Measurements from ENCODE around the gene TMPRSS6. TPM values are rescaled to one million over a fixed set of nuclear protein-coding genes. Genes with fewer than 3 reads are reported as not detected.

TMPRSS6 gene
- total and polyA plus RNA-seq, 2 donors (not counting 1 experiment from before 2014, with no cell fraction given) = not detected

GRCh38 chr22:37148742-37149665, 39.5 kb upstream of the TMPRSS6 start:
- H3K9ac ChIP-seq (ENCODE audit: insufficient read depth, low read length) = no peak overlapping the region
- H3K9me3 ChIP-seq (ENCODE audit: control insufficient read depth, insufficient read depth, low read depth, low read length) = no peaks in the 10 kb centered on the region
- H3K27me3 ChIP-seq (ENCODE audit: control insufficient read depth, insufficient read depth, low read length) = peaks cover 2% of the 10 kb centered on the region
- H3K36me3 ChIP-seq (ENCODE audit: control insufficient read depth, insufficient read depth, low read length) = no peaks in the 10 kb centered on the region
- H3K4me3 ChIP-seq (replicated peaks in 1 of 4; ENCODE audit: control extremely low read depth in 1 of 4, insufficient read depth in 1 of 4, low read depth in 3 of 4, low read length in 4 of 4) = no peak overlapping the region
- no peak overlapping the region for H3K4me2 ChIP-seq (ENCODE audit: extremely low read depth, insufficient read depth, low read length)
- no peak overlapping the region for H2AFZ ChIP-seq (ENCODE audit: low read length)
- no peaks in the 10 kb centered on the region for H3K79me2 ChIP-seq (ENCODE audit: control insufficient read depth, insufficient read depth, low read length)
- no peaks in the 10 kb centered on the region for H4K20me1 ChIP-seq (ENCODE audit: control insufficient read depth, extremely low read depth, insufficient read depth, low read length)
- no peak for TF ChIP-seq CTCF (conservative IDR thresholded peaks at IDR 0.05 in 1 of 2, IDR thresholded peaks at IDR 0.05 in 1 of 2; ENCODE audit: low read depth in 1 of 2, low read length in 2 of 2)
- TF ChIP-seq EZH2 (IDR thresholded peaks at IDR 0.05; ENCODE audit: low read length, missing control alignments) = no peak
- no peak overlapping the region for H3K27ac ChIP-seq (ENCODE audit: insufficient read depth, low read length)
- no peak for DNase-seq (ENCODE audit: low read depth in 2 of 2)
- H3K4me1 ChIP-seq (ENCODE audit: control insufficient read depth, extremely low read depth, insufficient read depth, low read length) = no peaks in the 10 kb centered on the region

DNA sequence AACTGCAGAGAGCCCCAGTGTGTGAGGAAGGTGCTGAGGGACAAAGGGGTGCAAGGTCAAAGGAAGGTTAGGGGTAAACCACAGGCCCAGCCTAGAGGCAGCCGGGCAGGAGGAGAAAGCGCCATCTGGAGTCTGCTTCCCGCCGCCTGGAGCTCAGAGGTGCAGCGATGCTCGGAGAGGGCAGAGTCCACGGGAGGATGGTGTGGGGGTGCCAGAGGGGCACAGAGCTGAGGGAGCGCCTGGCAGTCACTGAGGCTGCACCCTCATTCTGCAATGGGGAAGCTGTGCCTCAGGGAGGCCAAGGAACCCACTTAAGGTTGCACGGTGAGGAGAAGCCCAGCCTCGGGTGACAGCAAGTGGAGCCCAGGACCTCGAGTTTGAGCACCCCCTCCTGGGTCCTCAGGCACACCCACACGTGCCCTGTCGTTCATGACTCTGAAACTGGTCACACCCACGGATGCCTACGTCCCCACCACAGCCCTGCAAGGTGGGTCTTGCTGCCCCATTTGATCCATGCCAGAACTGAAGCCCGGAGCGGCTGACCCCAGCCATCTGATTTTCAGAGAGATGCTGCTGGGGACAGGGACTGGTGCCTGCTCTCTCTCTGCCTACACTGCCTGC, 38.6 kb upstream of the TMPRSS6 start:
- no peaks in the 10 kb centered on the region for H4K20me1 ChIP-seq (ENCODE audit: control insufficient read depth, extremely low read depth, insufficient read depth, low read length)
- no peaks in the 10 kb centered on the region for H3K4me1 ChIP-seq (ENCODE audit: control insufficient read depth, extremely low read depth, insufficient read depth, low read length)
- no peak overlapping the region for H3K27ac ChIP-seq (ENCODE audit: insufficient read depth, low read length)
- H3K36me3 ChIP-seq (ENCODE audit: control insufficient read depth, insufficient read depth, low read length) = no peaks in the 10 kb centered on the region
- no peak overlapping the region for H3K4me2 ChIP-seq (ENCODE audit: extremely low read depth, insufficient read depth, low read length)
- H3K4me3 ChIP-seq (replicated peaks in 1 of 4; ENCODE audit: control extremely low read depth in 1 of 4, insufficient read depth in 1 of 4, low read depth in 3 of 4, low read length in 4 of 4) = no peak overlapping the region
- no peak overlapping the region for H3K9ac ChIP-seq (ENCODE audit: insufficient read depth, low read length)
- no peak for DNase-seq (ENCODE audit: low read depth in 2 of 2)
- H3K9me3 ChIP-seq (ENCODE audit: control insufficient read depth, insufficient read depth, low read depth, low read length) = no peaks in the 10 kb centered on the region
- H3K27me3 ChIP-seq (ENCODE audit: control insufficient read depth, insufficient read depth, low read length) = peaks cover 6% of the 10 kb centered on the region
- no peaks in the 10 kb centered on the region for H3K79me2 ChIP-seq (ENCODE audit: control insufficient read depth, insufficient read depth, low read length)
- H2AFZ ChIP-seq (ENCODE audit: low read length) = no peak overlapping the region
- TF ChIP-seq EZH2 (IDR thresholded peaks at IDR 0.05; ENCODE audit: low read length, missing control alignments) (no peak), CTCF (conservative IDR thresholded peaks at IDR 0.05 in 1 of 2, IDR thresholded peaks at IDR 0.05 in 1 of 2; ENCODE audit: low read depth in 1 of 2, low read length in 2 of 2) (no peak)

DNA sequence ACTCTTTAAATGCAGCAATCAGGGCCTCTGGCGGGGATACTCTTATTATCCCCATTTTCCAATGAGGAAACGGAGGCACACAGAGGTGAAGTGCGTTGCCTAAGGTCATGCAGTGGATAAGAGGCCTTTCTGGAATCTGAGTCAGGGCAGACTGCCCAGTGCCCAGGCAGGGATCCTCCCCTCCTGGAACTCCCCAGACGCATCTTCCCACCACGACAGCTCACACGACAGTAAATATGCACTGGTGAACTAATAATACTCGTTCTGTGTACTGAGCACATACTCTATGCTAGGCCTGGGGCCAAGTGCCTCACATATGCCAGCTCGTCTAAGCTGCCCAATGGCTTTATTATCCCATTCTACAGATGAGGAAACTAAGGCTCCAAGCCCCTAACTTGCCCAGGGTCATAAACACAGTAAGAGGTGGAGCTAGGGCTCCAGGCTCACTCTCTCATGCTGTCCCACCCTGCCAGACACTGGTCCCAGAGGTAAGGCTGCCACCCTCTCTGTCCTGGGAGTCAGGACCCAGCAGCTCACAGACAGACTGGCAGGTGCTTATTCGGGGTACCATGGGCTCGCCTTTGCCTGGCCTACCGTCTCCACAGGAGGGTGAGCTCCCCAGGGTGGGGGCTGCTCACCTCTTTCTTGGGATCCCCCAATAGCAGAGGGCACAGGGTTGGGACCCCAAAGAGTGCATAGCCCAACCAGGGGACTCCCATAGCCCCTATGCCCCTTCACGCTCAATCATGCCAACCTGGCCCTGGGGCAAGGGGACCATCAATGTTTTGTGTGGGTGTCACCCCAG, 37.9 kb upstream of the TMPRSS6 start:
- no peak overlapping the region for H3K9ac ChIP-seq (ENCODE audit: insufficient read depth, low read length)
- H3K4me3 ChIP-seq (replicated peaks in 1 of 4; ENCODE audit: control extremely low read depth in 1 of 4, insufficient read depth in 1 of 4, low read depth in 3 of 4, low read length in 4 of 4) = no peak overlapping the region
- no peaks in the 10 kb centered on the region for H3K4me1 ChIP-seq (ENCODE audit: control insufficient read depth, extremely low read depth, insufficient read depth, low read length)
- no peak for DNase-seq (ENCODE audit: low read depth in 2 of 2)
- H3K27me3 ChIP-seq (ENCODE audit: control insufficient read depth, insufficient read depth, low read length) = peaks cover 6% of the 10 kb centered on the region
- no peaks in the 10 kb centered on the region for H3K79me2 ChIP-seq (ENCODE audit: control insufficient read depth, insufficient read depth, low read length)
- H3K4me2 ChIP-seq (ENCODE audit: extremely low read depth, insufficient read depth, low read length) = no peak overlapping the region
- TF ChIP-seq CTCF (conservative IDR thresholded peaks at IDR 0.05 in 1 of 2, IDR thresholded peaks at IDR 0.05 in 1 of 2; ENCODE audit: low read depth in 1 of 2, low read length in 2 of 2) = no peak
- no peak overlapping the region for H2AFZ ChIP-seq (ENCODE audit: low read length)
- H3K9me3 ChIP-seq (ENCODE audit: control insufficient read depth, insufficient read depth, low read depth, low read length) = no peaks in the 10 kb centered on the region
- no peaks in the 10 kb centered on the region for H3K36me3 ChIP-seq (ENCODE audit: control insufficient read depth, insufficient read depth, low read length)
- H3K27ac ChIP-seq (ENCODE audit: insufficient read depth, low read length) = no peak overlapping the region
- no peaks in the 10 kb centered on the region for H4K20me1 ChIP-seq (ENCODE audit: control insufficient read depth, extremely low read depth, insufficient read depth, low read length)
